ENCODE data around the gene NPC1.
"Not testable (repeated sequence)": the region's sequence is repeated elsewhere in the genome, so short reads cannot be mapped to it uniquely, and the experiment has no call there.

The NPC1 gene

DNA sequence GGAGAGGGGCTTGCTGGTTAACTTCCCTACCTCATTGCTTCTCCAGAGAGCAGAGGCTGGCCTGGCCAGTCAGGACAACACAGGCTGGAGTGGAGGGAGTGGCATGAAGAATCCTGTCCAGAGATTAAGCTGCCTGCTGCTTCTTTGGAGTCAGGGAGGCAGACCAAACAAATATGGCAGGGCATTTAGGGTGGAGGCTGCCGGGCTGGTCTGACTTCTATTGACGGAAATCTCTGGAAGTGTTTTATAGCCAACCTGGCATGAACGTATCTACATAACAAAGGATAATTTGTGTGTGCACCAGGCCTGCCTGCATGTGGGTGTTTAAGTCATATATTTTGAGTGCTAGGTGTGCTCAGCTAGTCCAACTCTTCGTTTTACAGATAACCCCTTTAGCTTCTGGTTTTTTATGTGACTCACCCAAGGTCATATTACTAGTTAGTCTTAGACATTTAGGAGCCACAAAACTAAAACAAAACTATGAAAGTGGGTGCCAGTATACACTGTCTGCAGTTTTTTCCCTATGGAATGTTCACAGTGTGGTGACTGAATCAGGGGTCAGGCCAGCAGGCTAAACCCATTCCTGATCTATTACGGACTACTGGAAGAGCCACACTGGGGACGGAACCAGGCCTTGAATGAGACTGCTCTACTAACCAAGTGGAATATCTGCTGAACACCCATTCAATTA lies 5.5 kb downstream of the NPC1 start:
- Histone ChIP-seq H3K14ac (ENCODE audit: low read length in 2 of 2) (peak overlapping the region in 1 of 2 experiments; percentile 5), H3K9me3 (ENCODE audit: control insufficient read depth, low read length) (no peaks in the 10 kb centered on the region), H3K36me3 (ENCODE audit: control insufficient read depth in 1 of 2, insufficient read depth in 2 of 2, low read depth in 1 of 2, low read length in 2 of 2) (peaks cover 13 to 63% of the 10 kb centered on the region in 2 experiments), H3K27me3 (ENCODE audit: control insufficient read depth in 1 of 2, insufficient read depth in 1 of 2, low read length in 2 of 2) (no peaks in the 10 kb centered on the region), H4K8ac (ENCODE audit: low read length) (no peak overlapping the region), H2BK12ac (ENCODE audit: low read length in 2 of 2) (peak overlapping the region in 1 of 2 experiments; percentile 81), H3K4ac (ENCODE audit: low read depth in 1 of 2, low read length in 2 of 2) (no peak overlapping the region), H2AK5ac (ENCODE audit: low read length, severe bottlenecking) (no peak overlapping the region), H2BK120ac (ENCODE audit: low read depth, low read length) (no peak overlapping the region), H3K4me1 (ENCODE audit: control insufficient read depth, insufficient read depth, low read depth, low read length) (peaks cover 20% of the 10 kb centered on the region), H3K79me1 (replicated peaks; ENCODE audit: low read length, poor library complexity, severe bottlenecking) (peaks cover 13% of the 10 kb centered on the region), H3K9ac (ENCODE audit: low read length) (peak overlapping the region; percentile 47), H3K23ac (ENCODE audit: low read length in 2 of 2) (no peak overlapping the region), H3K4me2 (ENCODE audit: low read length, poor library complexity, severe bottlenecking) (no peak overlapping the region), H2BK15ac (ENCODE audit: low read depth, poor library complexity, severe bottlenecking) (no peak overlapping the region), H3K18ac (ENCODE audit: low read depth in 1 of 2, low read length in 2 of 2) (peak overlapping the region; percentile 24 to 84), H4K91ac (ENCODE audit: low read length) (no peak overlapping the region), H3K27ac (ENCODE audit: low read length, poor library complexity, severe bottlenecking) (peak overlapping the region; percentile 45), H2AFZ (ENCODE audit: low read depth, low read length) (no peak overlapping the region), H2BK5ac (ENCODE audit: low read depth, low read length, poor library complexity, severe bottlenecking) (no peak overlapping the region), H3K4me3 (ENCODE audit: insufficient read depth in 1 of 2, low read depth in 1 of 2, low read length in 2 of 2) (no peak overlapping the region)
- peak; percentile 93 for DNase-seq
- WGBS: 63% methylated on average over 5 of the region's 6 CpGs

DNA sequence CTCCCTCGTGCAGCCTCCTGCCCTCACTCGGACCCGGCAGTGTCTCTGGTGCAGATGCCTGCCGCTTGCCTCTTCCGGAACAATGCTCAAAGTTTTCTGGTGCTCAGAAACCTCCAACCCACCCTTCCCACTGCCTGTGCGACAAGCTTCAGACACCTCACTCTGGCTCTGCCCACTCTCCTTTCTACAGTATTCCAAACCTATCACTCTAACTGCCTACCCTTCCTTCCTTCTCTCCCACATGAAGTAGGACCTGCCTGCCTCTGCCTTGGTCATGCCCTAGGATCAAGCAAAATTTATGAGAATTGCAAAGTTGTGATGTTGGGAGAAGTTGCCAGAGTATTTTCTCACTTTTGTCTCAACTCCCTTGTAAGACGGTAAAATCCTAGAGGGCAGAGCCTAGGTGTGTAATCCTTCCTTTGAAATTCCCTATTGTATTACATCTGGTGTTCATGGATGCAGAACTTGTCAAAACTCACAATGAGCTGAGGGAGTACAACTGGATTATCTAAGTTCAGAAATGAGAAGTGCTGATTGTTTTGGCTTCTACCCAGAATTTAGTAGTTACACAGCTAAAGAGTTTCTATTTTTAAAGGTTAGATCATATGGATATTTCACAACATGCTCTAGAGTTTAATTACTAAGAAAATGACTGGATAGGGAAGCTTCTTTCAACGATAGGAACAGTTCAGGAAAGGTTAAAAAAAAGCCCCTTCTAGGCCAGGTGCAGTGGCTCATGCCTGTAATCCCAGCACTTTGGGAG lies 7.2 kb downstream of the NPC1 start:
- Histone ChIP-seq H3K79me1 (replicated peaks; ENCODE audit: low read length, poor library complexity, severe bottlenecking) (peaks cover 15% of the 10 kb centered on the region), H3K36me3 (ENCODE audit: control insufficient read depth in 1 of 2, insufficient read depth in 2 of 2, low read depth in 1 of 2, low read length in 2 of 2) (peaks cover 17 to 75% of the 10 kb centered on the region in 2 experiments), H3K9me3 (ENCODE audit: control insufficient read depth, low read length) (no peaks in the 10 kb centered on the region), H3K27ac (ENCODE audit: low read length, poor library complexity, severe bottlenecking) (no peak overlapping the region), H3K4me1 (ENCODE audit: control insufficient read depth, insufficient read depth, low read depth, low read length) (peaks cover 18% of the 10 kb centered on the region), H3K4me3 (ENCODE audit: insufficient read depth in 1 of 2, low read depth in 1 of 2, low read length in 2 of 2) (no peak overlapping the region), H3K27me3 (ENCODE audit: control insufficient read depth in 1 of 2, insufficient read depth in 1 of 2, low read length in 2 of 2) (no peaks in the 10 kb centered on the region), H3K18ac (ENCODE audit: low read depth in 1 of 2, low read length in 2 of 2) (peak overlapping the region in 1 of 2 experiments; percentile 54), H4K91ac (ENCODE audit: low read length) (no peak overlapping the region), H2BK120ac (ENCODE audit: low read depth, low read length) (no peak overlapping the region), H2AK5ac (ENCODE audit: low read length, severe bottlenecking) (no peak overlapping the region), H3K9ac (ENCODE audit: low read length) (peak overlapping the region; percentile 31), H3K4ac (ENCODE audit: low read depth in 1 of 2, low read length in 2 of 2) (no peak overlapping the region), H2BK5ac (ENCODE audit: low read depth, low read length, poor library complexity, severe bottlenecking) (no peak overlapping the region), H4K8ac (ENCODE audit: low read length) (no peak overlapping the region), H2BK12ac (ENCODE audit: low read length in 2 of 2) (peak overlapping the region in 1 of 2 experiments; percentile 1), H2AFZ (ENCODE audit: low read depth, low read length) (no peak overlapping the region), H2BK15ac (ENCODE audit: low read depth, poor library complexity, severe bottlenecking) (no peak overlapping the region), H3K23ac (ENCODE audit: low read length in 2 of 2) (no peak overlapping the region), H3K4me2 (ENCODE audit: low read length, poor library complexity, severe bottlenecking) (no peak overlapping the region), H3K14ac (ENCODE audit: low read length in 2 of 2) (no peak overlapping the region)
- DNase-seq: peak; percentile 75
- 93% methylated on average over 8 of the region's 8 CpGs for WGBS

DNA sequence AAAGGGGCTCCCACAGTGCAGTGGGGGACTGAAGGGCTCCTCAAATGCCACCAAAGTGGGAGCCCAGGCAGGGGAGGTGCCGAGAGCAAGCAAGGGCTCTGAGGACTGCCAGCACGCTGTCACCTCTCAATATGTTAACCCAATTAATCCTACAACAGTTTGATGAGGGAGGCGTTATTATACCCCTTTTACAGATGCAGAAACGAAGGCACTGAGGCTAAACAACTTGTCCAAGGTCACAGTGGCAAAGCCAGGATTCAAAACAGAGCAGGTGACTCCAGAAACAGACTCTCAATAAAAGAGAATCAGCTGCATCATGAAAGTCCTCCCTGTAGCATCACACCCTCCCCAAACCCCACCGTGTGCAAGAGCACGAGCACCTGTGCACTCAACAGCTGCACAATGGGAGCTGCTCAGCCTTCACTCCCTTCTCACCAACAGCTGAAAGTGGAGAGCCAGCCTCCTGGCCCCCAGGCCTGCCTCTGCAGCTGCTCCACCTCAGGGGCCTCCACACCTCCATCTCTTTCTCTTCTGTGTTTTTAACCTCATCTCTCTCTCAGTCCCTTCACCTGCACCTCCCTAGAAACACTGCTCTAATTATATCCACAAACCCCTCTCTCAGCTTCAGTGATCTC lies 8.1 kb downstream of the NPC1 start:
- no peak overlapping the region for H3K14ac ChIP-seq (ENCODE audit: low read length in 2 of 2)
- H2BK120ac ChIP-seq (ENCODE audit: low read depth, low read length): no peak overlapping the region
- no peak overlapping the region for H3K23ac ChIP-seq (ENCODE audit: low read length in 2 of 2)
- H3K9ac ChIP-seq (ENCODE audit: low read length): no peak overlapping the region
- H3K4me1 ChIP-seq (ENCODE audit: control insufficient read depth, insufficient read depth, low read depth, low read length): peaks cover 17% of the 10 kb centered on the region
- no peak overlapping the region for H3K27ac ChIP-seq (ENCODE audit: low read length, poor library complexity, severe bottlenecking)
- H4K91ac ChIP-seq (ENCODE audit: low read length): no peak overlapping the region
- H3K9me3 ChIP-seq (ENCODE audit: control insufficient read depth, low read length): no peaks in the 10 kb centered on the region
- no peak overlapping the region for H2AFZ ChIP-seq (ENCODE audit: low read depth, low read length)
- H3K18ac ChIP-seq (ENCODE audit: low read depth in 1 of 2, low read length in 2 of 2): no peak overlapping the region
- peaks cover 13% of the 10 kb centered on the region for H3K79me1 ChIP-seq (replicated peaks; ENCODE audit: low read length, poor library complexity, severe bottlenecking)
- no peak overlapping the region for H2BK5ac ChIP-seq (ENCODE audit: low read depth, low read length, poor library complexity, severe bottlenecking)
- 97% methylated on average over 6 of the region's 6 CpGs for WGBS
- no peaks in the 10 kb centered on the region for H3K27me3 ChIP-seq (ENCODE audit: control insufficient read depth in 1 of 2, insufficient read depth in 1 of 2, low read length in 2 of 2)
- H2AK5ac ChIP-seq (ENCODE audit: low read length, severe bottlenecking): no peak overlapping the region
- H2BK15ac ChIP-seq (ENCODE audit: low read depth, poor library complexity, severe bottlenecking): no peak overlapping the region
- no peak overlapping the region for H2BK12ac ChIP-seq (ENCODE audit: low read length in 2 of 2)
- H3K36me3 ChIP-seq (ENCODE audit: control insufficient read depth in 1 of 2, insufficient read depth in 2 of 2, low read depth in 1 of 2, low read length in 2 of 2): peaks cover 17 to 74% of the 10 kb centered on the region in 2 experiments
- H3K4ac ChIP-seq (ENCODE audit: low read depth in 1 of 2, low read length in 2 of 2): no peak overlapping the region
- no peak overlapping the region for H4K8ac ChIP-seq (ENCODE audit: low read length)
- no peak overlapping the region for H3K4me2 ChIP-seq (ENCODE audit: low read length, poor library complexity, severe bottlenecking)
- DNase-seq: no peak
- no peak overlapping the region for H3K4me3 ChIP-seq (ENCODE audit: insufficient read depth in 1 of 2, low read depth in 1 of 2, low read length in 2 of 2)

DNA sequence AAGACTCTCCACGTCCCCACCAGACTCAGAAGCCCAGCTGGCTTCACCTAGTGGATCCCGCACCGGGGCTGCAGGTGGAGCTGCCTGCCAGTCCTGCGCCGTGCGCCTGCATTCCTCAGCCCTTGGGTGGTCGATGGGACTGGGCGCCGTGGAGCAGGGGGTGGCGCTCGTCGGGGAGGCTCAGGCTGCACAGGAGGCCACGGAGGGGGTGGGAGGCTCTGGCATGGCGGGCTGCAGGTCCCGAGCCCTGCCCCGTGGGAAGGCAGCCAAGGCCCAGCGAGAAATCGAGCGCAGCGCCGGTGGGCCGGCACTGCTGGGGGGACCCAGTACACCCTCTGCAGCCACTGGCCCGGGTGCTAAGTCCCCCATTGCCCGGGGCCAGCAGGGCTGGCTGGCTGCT lies 8.8 kb downstream of the NPC1 start:
- DNase-seq; H3K4me2 ChIP-seq (ENCODE audit: low read length, poor library complexity, severe bottlenecking); H2AK5ac ChIP-seq (ENCODE audit: low read length, severe bottlenecking); H4K91ac ChIP-seq (ENCODE audit: low read length); H3K4ac ChIP-seq (ENCODE audit: low read depth in 1 of 2, low read length in 2 of 2); H2BK120ac ChIP-seq (ENCODE audit: low read depth, low read length); H3K4me3 ChIP-seq (ENCODE audit: insufficient read depth in 1 of 2, low read depth in 1 of 2, low read length in 2 of 2); H2BK15ac ChIP-seq (ENCODE audit: low read depth, poor library complexity, severe bottlenecking); H3K14ac ChIP-seq (ENCODE audit: low read length in 2 of 2); H2BK12ac ChIP-seq (ENCODE audit: low read length in 2 of 2); H4K8ac ChIP-seq (ENCODE audit: low read length); H3K18ac ChIP-seq (ENCODE audit: low read depth in 1 of 2, low read length in 2 of 2); H3K27ac ChIP-seq (ENCODE audit: low read length, poor library complexity, severe bottlenecking); H3K27me3 ChIP-seq (ENCODE audit: control insufficient read depth in 1 of 2, insufficient read depth in 1 of 2, low read length in 2 of 2); H2BK5ac ChIP-seq (ENCODE audit: low read depth, low read length, poor library complexity, severe bottlenecking); H2AFZ ChIP-seq (ENCODE audit: low read depth, low read length); H3K9ac ChIP-seq (ENCODE audit: low read length); H3K23ac ChIP-seq (ENCODE audit: low read length in 2 of 2); H3K9me3 ChIP-seq (ENCODE audit: control insufficient read depth, low read length): not testable (repeated sequence)
- WGBS: 100% methylated on average over 5 of the region's 24 CpGs
- H3K4me1 ChIP-seq (ENCODE audit: control insufficient read depth, insufficient read depth, low read depth, low read length): peaks cover 14% of the 10 kb centered on the region
- peaks cover 17 to 75% of the 10 kb centered on the region in 2 experiments for H3K36me3 ChIP-seq (ENCODE audit: control insufficient read depth in 1 of 2, insufficient read depth in 2 of 2, low read depth in 1 of 2, low read length in 2 of 2)
- peaks cover 16% of the 10 kb centered on the region for H3K79me1 ChIP-seq (replicated peaks; ENCODE audit: low read length, poor library complexity, severe bottlenecking)
